ENCODE results near the gene ZDHHC11.
A peak's percentile ranks its signal among the peaks of the same experiment; 100 is the strongest.

The ZDHHC11 gene

GRCh38 chr5:878125-878524 lies 27.3 kb upstream of the ZDHHC11 start:
- no peak for DNase-seq

DNA sequence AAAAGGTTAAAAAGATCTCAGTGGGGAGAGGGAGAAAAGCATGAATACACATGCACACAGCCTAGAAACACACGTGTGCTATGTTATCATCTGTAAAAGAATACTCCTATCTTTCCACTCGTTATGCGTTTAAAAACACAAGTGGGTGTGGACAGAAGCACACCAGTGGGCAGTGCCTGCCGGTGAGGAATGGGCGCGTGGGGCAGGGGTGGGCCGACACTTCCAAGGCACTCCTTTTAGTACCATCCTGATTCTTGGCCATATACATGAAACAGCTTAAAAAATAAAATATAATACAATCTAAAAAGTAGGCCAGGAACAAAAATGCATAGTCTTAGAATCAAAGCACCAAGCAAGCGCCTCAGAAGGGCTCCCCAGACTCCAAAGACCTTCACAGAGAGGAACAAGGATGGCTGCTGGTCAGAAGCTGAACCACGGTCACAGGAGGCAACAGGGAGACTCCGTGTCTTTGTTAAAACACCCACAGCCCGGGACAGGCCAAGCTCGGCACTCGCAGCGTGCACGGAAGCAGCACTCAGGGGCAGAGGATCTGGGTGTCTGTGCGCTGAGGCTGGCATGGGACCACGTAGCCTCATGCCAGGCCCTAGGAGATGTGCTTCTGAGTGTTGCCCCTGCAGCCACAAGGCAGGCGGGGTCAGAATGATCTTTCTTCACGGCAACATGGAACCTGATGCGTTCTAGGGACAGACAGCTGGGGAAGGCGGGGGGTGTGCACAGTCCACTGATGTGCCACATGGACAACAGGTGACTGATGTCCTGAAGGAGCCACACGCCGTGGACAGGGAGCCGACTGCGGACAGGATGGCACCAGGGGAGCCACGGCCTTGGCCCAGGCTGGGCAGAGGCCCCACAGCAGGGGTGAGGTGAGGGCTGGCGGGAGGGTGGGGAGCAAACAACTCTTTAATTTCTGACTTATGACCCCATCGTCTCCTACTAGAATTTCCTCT lies 25.9 kb upstream of the ZDHHC11 start:
- no peak for DNase-seq

DNA sequence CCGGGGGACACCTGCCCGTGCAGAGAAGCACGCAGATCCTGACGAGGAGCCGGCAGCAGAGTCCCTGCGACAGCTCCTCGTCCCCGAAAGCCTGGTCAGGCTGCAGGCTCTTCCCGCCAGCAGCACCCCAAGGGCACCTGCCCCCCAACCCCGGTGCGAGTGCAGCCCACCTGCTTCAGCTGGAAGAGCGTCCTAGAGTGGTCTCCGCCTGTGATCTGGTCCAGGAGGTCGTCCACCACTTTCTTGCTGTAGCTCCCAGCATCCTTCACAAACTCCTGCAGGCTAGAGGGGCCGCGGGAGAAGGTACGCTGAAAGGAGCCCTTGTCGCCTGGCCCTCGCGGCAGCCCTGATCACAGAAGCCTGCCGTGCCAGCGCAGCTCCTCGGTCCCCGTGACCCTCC lies 25.1 kb upstream of the ZDHHC11 start:
- no peak for DNase-seq

- DNase-seq = no peak
Measured at GRCh38 chr5:873328-873727, 22.5 kb upstream of the ZDHHC11 start.

DNA sequence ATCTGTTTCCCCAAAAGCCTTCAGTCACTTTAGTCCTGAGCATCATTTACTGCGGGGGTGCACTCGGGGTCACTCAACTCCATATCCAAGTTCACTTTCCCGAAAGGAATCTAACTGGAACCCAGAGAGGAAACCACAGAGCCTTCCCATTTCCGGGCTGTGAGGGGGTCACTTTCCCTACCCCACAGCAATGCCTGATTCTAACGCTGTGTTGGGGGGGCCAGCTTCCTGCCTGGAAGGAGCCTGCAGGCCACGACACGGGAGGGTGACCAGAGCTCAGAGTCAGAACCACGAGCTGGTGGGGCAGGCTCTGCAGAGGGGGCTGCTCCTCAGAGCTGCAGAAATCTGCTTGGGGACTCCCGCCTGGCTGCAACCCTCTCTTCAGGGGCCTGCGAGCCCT lies 21.5 kb upstream of the ZDHHC11 start:
- DNase-seq = no peak

DNA sequence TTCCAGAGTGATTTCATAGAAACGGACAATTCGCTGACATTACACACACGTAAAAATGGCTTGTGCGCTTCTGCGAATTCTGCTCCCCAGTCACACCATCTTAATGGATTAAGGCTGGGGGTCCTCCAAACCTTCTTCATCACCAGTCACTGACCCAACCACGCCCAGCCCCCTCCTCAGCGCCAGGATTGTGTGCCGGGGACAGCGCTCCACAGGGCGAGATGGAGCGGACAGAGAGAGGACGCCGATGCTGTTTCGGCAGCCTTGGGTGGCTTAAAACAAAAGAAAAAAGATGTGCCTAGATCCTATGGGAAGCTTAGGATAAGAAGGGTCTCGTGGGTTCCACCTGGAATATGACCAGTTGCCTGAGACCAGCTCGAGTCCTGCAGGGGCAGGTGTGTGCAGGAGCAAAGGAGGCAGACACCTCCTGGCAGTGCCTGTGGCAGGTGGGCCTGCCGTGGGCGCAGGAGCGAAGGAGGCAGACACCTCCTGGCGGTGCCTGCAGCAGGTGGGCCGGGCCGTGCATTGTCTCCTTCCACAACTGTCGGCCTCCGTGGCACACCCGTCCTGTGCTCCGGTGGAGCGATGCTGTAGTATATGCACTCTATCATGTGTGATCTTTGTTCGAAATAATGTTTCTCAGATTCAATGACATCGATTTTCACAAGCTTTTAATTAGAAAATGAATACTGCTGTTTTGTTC lies 21.0 kb upstream of the ZDHHC11 start:
- DNase-seq = no peak

DNA sequence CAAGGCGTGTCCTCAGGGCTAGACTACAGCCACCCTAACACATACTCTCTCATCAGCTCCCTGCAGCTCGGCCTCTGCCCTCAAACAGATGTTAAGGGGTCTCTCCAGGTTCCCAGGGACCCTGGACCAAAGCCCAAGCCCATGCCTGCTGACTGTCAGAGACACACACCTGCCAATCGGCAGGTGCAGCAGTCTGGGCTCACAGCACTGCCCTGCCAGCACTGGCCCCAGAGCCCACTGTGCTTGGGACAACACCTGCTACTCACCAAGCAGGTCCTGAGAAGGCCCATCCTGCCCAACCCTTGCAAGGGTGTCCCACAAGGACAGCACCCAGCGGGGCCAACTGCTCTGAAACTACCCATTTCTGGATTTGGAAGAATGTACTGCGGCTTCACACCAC lies 20.2 kb upstream of the ZDHHC11 start:
- no peak for DNase-seq

- DNase-seq = no peak
Measured at GRCh38 chr5:868428-869135, 17.8 kb upstream of the ZDHHC11 start.

DNA sequence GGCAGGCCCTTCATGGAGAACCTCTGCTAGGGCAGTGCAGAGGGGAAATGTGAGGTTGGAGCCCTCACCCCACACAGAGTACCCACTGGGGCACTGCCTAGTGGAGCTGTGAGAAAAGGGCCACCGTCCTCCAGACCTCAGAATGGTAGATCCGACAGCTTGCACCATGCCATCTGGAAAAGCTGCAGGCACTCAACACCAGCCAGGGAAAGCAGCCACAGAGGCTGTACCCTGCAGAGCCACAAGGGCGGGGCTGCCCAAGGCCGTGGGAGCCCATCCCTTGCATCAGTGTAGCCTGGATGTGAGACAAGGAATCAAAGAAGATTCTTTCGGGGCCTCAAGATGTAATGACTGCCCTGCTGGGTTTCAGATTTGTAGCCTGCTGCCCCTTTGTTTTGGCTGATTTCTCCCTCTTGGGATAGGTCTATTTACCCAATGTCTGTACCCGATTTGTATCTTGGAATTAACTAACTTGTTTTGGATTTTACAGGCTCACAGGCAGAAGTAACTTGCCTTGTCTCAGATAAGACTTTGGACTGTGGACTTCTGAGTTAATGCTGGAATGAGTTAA lies 16.6 kb upstream of the ZDHHC11 start:
- DNase-seq = no peak

GRCh38 chr5:865771-866170 lies 15.0 kb upstream of the ZDHHC11 start:
- no peak for DNase-seq

DNA sequence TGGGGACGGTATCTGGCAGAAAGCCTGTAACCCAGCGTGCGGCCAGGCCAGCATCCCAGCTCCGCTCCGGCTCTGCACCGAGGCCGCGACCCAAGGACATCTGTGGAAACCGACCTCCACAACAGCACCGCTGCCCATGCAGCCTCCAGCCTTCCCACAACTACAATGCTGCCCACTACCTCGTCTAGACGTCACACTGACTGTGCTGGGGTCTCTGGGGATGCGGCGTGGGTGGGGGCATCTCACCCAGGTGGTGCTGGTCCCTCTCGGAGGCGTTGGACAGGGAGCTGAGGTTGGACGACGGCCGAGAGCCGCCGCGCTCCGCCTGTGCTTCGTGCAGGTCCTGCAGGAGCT lies 14.4 kb upstream of the ZDHHC11 start:
- DNase-seq = no peak

DNA sequence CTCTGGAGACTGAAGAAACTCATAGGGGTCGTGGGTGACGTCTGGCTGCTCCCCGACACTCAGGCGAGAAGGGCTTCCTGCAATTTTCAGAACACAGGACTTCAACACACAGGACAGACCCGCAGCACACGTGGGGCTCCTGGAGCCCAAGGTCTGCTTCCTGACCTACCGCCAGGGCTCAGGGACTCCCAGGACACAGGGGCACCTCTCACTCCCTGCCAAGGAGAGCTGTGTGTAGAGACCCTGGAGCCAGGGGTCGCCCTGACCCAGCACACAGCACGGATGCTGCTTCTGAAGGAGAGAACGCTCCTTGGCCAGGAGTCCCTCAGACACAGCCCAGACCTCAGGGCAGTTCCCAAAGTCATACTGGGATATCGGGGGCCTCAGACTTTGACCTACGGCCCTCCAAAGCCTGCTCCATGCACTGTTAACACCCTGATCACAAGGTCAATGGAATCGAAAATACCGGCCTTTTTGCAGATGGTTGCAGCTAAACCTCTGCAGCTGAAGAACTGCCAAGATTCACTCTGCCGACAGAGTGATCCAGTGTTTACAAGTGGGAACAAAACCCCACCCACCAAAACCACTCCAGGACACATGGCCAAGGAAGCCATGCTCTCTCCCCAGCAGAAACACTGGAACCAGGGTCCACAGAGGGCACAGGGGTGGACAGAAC lies 13.8 kb upstream of the ZDHHC11 start:
- DNase-seq = no peak

GRCh38 chr5:863244-863805 lies 12.5 kb upstream of the ZDHHC11 start:
- peak; percentile 78 for DNase-seq

- peak; percentile 93 for DNase-seq
Measured at GRCh38 chr5:862367-863243, 11.8 kb upstream of the ZDHHC11 start.

GRCh38 chr5:861442-862366 lies 10.9 kb upstream of the ZDHHC11 start:
- no peak for DNase-seq

GRCh38 chr5:860506-861150 lies 9.8 kb upstream of the ZDHHC11 start:
- no peak for DNase-seq

DNA sequence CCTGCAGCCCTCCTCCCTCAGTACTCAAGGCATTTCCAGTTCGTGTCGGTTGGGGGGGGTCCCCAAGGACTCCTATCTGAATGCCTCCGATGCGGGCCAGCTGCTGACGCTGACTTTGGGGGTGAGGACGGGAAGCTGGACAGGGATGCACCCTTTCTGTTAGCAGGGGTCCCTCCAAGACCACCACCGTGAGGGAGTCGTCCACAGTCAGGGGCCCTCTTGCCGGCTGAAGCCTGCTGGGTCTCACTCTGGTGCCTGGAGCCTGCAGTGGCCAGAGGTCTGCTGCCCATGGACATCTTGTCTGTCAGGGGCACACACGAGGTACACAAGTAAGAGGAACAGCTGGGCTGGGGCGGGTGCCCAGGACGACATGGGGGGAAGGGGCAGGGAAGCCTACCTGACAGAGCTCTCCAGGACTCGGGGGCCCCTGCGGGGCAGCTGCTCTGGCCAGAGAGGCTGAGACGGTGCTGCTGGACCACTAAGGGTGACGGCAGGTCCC lies 9.1 kb upstream of the ZDHHC11 start:
- no peak for DNase-seq

DNA sequence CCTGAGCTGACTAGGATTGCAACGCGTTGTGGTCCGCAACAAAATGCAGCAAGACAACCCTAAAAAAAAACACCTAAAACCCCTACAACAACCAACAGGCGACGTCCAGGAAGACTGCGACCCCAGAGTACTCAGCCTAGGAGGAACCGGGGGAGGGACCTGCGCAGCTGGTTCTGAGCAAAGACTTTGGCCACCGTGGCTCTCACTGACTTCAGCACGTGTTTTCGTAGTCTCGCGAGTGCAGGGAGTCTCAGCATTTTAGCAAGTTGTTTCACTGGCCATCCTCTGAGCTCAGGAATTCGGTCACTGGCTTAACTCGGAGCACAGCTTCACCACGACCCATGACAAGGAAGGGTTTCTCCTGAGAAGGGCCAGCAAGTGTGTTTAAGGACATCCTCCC lies 8.6 kb upstream of the ZDHHC11 start:
- DNase-seq = no peak

- DNase-seq = no peak
Measured at GRCh38 chr5:858726-859125, 7.9 kb upstream of the ZDHHC11 start.
